Transverse colon (tissue), 4 donors: ENCODE results near the gene POLG. TPM values are rescaled to one million over a fixed set of nuclear protein-coding genes. Genes with fewer than 3 reads are reported as not detected.
A peak's percentile ranks its signal among the peaks of the same experiment; 100 is the strongest.

ENCODE experiments used
- DNase-seq: peaks from one replicate; pipeline ENCODE4 v3.0.0-alpha.2; 2019
- H3K27ac ChIP-seq, 4 donors: fragments of 200-600 bp; sonication (generic); 2 replicates each; pipeline ENCODE4 v1.5.1; 2016 to 2018; ENCODE audit warnings: inconsistent platforms in 4 of 4
- H3K27me3 ChIP-seq: fragments of 200-600 bp; sonication (generic); 2 replicates; pipeline ENCODE4 v1.5.1; 2017; ENCODE audit warnings: inconsistent platforms
- H3K36me3 ChIP-seq, 4 donors: fragments of 200-600 bp; sonication (generic); 2 replicates each; pipeline ENCODE4 v1.5.1; 2017 to 2019; ENCODE audit warnings: inconsistent platforms in 4 of 4
- H3K4me1 ChIP-seq, 4 donors: fragments of 200-600 bp; sonication (generic); 2 replicates each; pipeline ENCODE4 v1.5.1; 2017 to 2020; ENCODE audit warnings: inconsistent platforms in 4 of 4
- H3K4me3 ChIP-seq, 4 donors: fragments of 200-600 bp; sonication (generic); 1 replicate in 1 of 4; 2 replicates in 3 of 4; pipeline versions ENCODE4 v1.5.1 to v1.6.1; 2017 to 2019; ENCODE audit warnings: inconsistent platforms in 4 of 4
- H3K9me3 ChIP-seq, 2 donors: fragments of 200-600 bp; sonication (generic); 2 replicates each; pipeline ENCODE4 v1.5.1; 2017 to 2019; ENCODE audit warnings: inconsistent platforms in 2 of 2
- EP300 ChIP-seq: sonication (generic); formaldehyde crosslinking; IDR thresholded peaks from one replicate; pipeline ENCODE4 v1.6.1; 2017; ENCODE audit warnings: antibody characterized with exemption, low read depth
- POLR2A ChIP-seq: fragments of 450-650 bp; IDR thresholded peaks from one replicate; pipeline ENCODE4 v1.6.1; 2016; ENCODE audit warnings: antibody characterized with exemption, mild to moderate bottlenecking, moderate library complexity
- POLR2AphosphoS5 ChIP-seq, 3 donors: sonication (generic); formaldehyde crosslinking; IDR thresholded peaks; one replicate each; pipeline ENCODE4 v1.6.1; 2016; ENCODE audit warnings: antibody characterized with exemption in 3 of 3
- WGBS, 2 donors: methylation state at CpG; one replicate each; pipeline ENCODE4 v1.1.5; 2018; ENCODE audit warnings: low coverage in 1 of 2; 5-methylcytosine and 5-hydroxymethylcytosine counted together
- in situ Hi-C, 4 donors: fragments of 200-750 bp; cut with MboI; loops; one replicate each; pipeline versions ENCODE4 v1.15.0 to v1.15.1; 2017; ENCODE audit warnings: low sequenced_read_pairs in 3 of 4, low pct_ligation_motif_present in 1 of 4, low pct_unique_long_range_greater_than_20kb in 1 of 4
- intact Hi-C: fragments of 100-400 bp; cut with DNase I; formaldehyde crosslinking; loops from one replicate; pipeline ENCODE4 v1.15.1; 2023; ENCODE audit warnings: low total_unique reads
- total RNA-seq, 4 donors: library from RNA; depleted of rRNA; stranded (reverse); fragments of >200 nt; gene quantifications; one replicate each; pipeline ENCODE4 v1.1.0, GENCODE V29; 2016
- TF ChIP-seq, protein P1 (sequence below), 5 experiments: fragments of 200-600 bp in 3 of 5; fragments of 450-650 bp in 2 of 5; sonication (generic) in 3 of 5; IDR thresholded peaks; 1 replicate in 2 of 5; 2 replicates in 3 of 5; pipeline ENCODE4 v1.5.1; 2016 to 2017; ENCODE audit warnings: antibody characterized with exemption in 5 of 5, inconsistent platforms in 3 of 5, mild to moderate bottlenecking in 2 of 5, moderate library complexity in 1 of 5

The POLG gene
- total RNA-seq, 4 donors from 2014 or later, result 64.5 to 204 (median 114) TPM

- peaks cover 94% of the 10 kb centered on the region for H3K27me3 ChIP-seq
These were observed 23.8 kb upstream of the POLG start for GRCh38 chr15:89358435-89358754.

GRCh38 chr15:89356634-89357298 lies 22.1 kb upstream of the POLG start:
- Histone ChIP-seq H3K9me3 (no peaks in the 10 kb centered on the region), H3K36me3 (no peaks in the 10 kb centered on the region), H3K27ac (no peak overlapping the region), H3K4me3 (no peak overlapping the region), H3K27me3 (peaks cover 86% of the 10 kb centered on the region), H3K4me1 (peaks cover 7 to 13% (median 10%) of the 10 kb centered on the region in 4 donors)
- intact Hi-C loops, result no loop called here
- in situ Hi-C loops, result loop anchor here in 1 of 4 donors (10.0 kb wide), 1 partner anchor 78 kb away; no protein-coding TSS in a partner anchor
- WGBS, 2 donors, result 35 to 47% methylated on average over 6 to 13 of the region's 13 CpGs
- DNase-seq, result no peak
- TF ChIP-seq, protein P1, sequence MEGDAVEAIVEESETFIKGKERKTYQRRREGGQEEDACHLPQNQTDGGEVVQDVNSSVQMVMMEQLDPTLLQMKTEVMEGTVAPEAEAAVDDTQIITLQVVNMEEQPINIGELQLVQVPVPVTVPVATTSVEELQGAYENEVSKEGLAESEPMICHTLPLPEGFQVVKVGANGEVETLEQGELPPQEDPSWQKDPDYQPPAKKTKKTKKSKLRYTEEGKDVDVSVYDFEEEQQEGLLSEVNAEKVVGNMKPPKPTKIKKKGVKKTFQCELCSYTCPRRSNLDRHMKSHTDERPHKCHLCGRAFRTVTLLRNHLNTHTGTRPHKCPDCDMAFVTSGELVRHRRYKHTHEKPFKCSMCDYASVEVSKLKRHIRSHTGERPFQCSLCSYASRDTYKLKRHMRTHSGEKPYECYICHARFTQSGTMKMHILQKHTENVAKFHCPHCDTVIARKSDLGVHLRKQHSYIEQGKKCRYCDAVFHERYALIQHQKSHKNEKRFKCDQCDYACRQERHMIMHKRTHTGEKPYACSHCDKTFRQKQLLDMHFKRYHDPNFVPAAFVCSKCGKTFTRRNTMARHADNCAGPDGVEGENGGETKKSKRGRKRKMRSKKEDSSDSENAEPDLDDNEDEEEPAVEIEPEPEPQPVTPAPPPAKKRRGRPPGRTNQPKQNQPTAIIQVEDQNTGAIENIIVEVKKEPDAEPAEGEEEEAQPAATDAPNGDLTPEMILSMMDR (IDR thresholded peaks at IDR 0.05), result peak in 2 of 5 experiments; percentile 17 to 37
- no peak for TF ChIP-seq POLR2A

More at GRCh38 chr15:89358435-89358754, 23.8 kb upstream of the POLG start:
- no peak for DNase-seq
- peak overlapping the region in 2 of 4 donors; percentile 33 to 52 for H3K4me3 ChIP-seq
- H3K9me3 ChIP-seq, result no peaks in the 10 kb centered on the region
- peaks cover 9 to 23% (median 19%) of the 10 kb centered on the region in 4 donors for H3K4me1 ChIP-seq
- H3K36me3 ChIP-seq, result no peaks in the 10 kb centered on the region
- H3K27ac ChIP-seq, result no peak overlapping the region
- TF ChIP-seq POLR2A (no peak), POLR2AphosphoS5 (IDR thresholded peaks at IDR 0.05) (no peak), EP300 (no peak)
- TF ChIP-seq, protein P1 (IDR thresholded peaks at IDR 0.05), result no peak
- intact Hi-C loops, result loop anchor here (1.0 kb wide), 1 partner anchor 72 kb away; no protein-coding TSS in a partner anchor
- 6% methylated on average over 16 of the region's 16 CpGs; no CpG with 5 or more reads in 1 of the 2 donors for WGBS, 2 donors
- in situ Hi-C loops, result loop anchor here in 1 of 4 donors (10.0 kb wide), 1 partner anchor 76 kb away; no protein-coding TSS in a partner anchor

- Histone ChIP-seq H3K36me3 (no peaks in the 10 kb centered on the region), H3K27me3 (peaks cover 58% of the 10 kb centered on the region), H3K9me3 (no peaks in the 10 kb centered on the region), H3K27ac (no peak overlapping the region), H3K4me3 (no peak overlapping the region), H3K4me1 (peaks cover 2 to 7% (median 3%) of the 10 kb centered on the region in 4 donors)
- TF ChIP-seq EP300, result no peak
- TF ChIP-seq, protein P1 (IDR thresholded peaks at IDR 0.05), result no peak
- no peak for TF ChIP-seq POLR2AphosphoS5 (IDR thresholded peaks at IDR 0.05)
- no peak for TF ChIP-seq POLR2A
- intact Hi-C loops, result no loop called here
- no peak for DNase-seq
- in situ Hi-C loops, result loop anchor here in 1 of 4 donors (10.0 kb wide), 1 partner anchor 81 kb away; no protein-coding TSS in a partner anchor
- 81% methylated on average over 2 of the region's 2 CpGs; no CpG with 5 or more reads in 1 of the 2 donors for WGBS, 2 donors
These were observed 19.4 kb upstream of the POLG start for GRCh38 chr15:89353991-89354390.

DNA sequence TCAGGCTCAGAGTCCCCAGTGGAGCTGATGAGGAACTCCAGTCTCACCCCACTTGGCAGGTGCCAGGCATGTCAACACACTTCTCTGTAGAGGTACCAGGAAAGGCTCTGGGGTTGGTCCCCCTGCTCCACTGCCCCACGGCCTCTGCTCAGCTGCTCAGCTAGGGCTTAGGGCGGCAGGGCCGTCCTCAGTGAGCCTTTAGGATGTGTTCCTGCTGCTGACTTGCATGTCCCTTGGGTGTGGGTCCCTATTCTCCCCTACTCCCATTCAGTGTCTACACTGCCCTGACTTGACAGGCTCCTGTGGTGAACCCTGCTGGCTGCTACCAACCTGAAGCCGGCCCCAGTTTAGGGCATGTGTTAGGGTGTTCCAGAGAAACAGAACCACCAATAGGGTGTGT lies 17.9 kb upstream of the POLG start:
- in situ Hi-C loops, result loop anchor here in 1 of 4 donors (10.0 kb wide), 1 partner anchor 82 kb away; no protein-coding TSS in a partner anchor
- no peaks in the 10 kb centered on the region for H3K4me1 ChIP-seq
- no peak overlapping the region for H3K4me3 ChIP-seq
- intact Hi-C loops, result no loop called here
- H3K36me3 ChIP-seq, result no peaks in the 10 kb centered on the region
- H3K27me3 ChIP-seq, result peaks cover 49% of the 10 kb centered on the region
- TF ChIP-seq EP300 (no peak), POLR2AphosphoS5 (IDR thresholded peaks at IDR 0.05) (no peak)
- TF ChIP-seq, protein P1 (IDR thresholded peaks at IDR 0.05), result no peak
- no peak overlapping the region for H3K27ac ChIP-seq
- WGBS, 2 donors, result 80% methylated on average over 4 of the region's 4 CpGs; no CpG with 5 or more reads in 1 of the 2 donors
- no peaks in the 10 kb centered on the region for H3K9me3 ChIP-seq
- DNase-seq, result no peak
